HG03558 (cell line): ENCODE data around the gene LCORL.
"Not testable (repeated sequence)": the region's sequence is repeated elsewhere in the genome, so short reads cannot be mapped to it uniquely, and the experiment has no call there.

Experiments used
- ATAC-seq: cut with Tn5 transposase; IDR thresholded peaks from one replicate; pipeline ENCODE4 v1.9.1; 2021; ENCODE audit warnings: moderate number of reproducible peaks; ENCODE audit not compliant: unreplicated experiment; ENCODE audit errors: extremely low read depth

Gene LCORL

DNA sequence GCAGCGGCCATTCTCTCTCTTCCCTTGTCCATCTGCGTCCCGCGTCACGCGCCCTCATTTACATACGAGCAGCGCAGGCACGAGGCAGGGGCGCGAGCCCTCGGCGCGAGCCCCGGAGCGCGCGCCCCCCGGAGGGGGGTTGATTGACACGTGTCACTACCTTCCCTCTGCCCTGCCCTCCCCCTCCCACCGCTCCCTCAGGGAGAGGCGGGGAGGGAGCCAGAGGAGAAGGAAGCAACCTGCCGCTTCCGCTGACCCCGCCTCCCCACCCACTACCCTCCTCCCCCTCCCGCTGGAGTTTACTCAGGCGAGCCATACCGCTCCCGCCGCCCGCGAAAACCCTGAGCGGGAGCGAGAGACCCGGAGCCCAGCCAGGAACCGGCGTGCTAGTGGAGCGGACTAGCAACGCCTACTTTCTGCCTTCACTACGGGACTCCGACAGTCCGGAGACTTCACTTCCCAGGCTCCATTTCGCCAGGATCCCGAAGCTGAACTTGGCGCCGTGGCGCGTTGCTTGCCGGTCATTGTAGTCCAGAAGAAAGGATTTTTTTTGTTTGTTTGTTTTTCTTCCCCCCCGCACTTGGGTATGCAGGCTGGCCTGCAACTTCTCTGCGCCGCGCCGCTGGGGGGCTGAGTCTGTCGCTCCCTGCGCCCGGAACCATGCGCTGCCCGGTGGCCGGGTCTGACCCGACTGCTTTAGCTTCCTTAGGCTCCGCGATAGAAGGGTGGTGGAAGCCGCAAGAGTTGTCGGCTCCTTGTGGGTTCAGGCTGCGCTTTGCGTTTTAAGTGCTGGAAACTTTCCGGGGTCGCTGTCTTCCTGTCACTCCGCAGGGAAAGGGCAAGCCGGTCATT lies at the start of gene LCORL:
TSS of gene LCORL (minus strand) at position 36 of the 852 bp plus-strand sequence. CDS start at position 32, 4 bp downstream.
- peak; percentile 61 for ATAC-seq

GRCh38 chr4:18069810-18070209 lies 48.3 kb upstream of the LCORL start:
- ATAC-seq, result no peak

- no peak for ATAC-seq
These were observed 45.5 kb upstream of the LCORL start for GRCh38 chr4:18067031-18067430.

GRCh38 chr4:18063079-18063478 lies 41.5 kb upstream of the LCORL start:
- ATAC-seq, result no peak

- peak; percentile 53 for ATAC-seq
These were observed 36.4 kb upstream of the LCORL start for GRCh38 chr4:18057821-18058533.

DNA sequence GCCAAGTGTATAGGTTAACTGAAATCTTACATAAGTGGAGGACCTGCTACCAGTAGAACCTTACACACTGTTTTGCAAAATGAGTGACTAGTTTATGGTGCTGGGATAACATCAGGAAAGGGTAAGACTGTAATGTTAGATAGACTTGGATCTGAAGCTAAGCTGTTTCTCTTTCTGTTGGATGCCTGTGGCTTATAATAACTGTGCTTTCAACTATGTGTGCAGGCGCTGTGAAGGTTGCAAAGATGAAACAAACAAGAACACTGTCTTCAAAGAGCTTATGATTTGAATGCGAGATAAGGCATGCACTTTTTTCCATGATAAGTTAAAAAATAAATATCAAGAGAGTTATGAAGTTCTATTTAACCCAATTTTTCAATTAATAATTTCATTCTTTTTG lies 34.5 kb upstream of the LCORL start:
- ATAC-seq, result no peak

GRCh38 chr4:18052158-18052557 lies 30.6 kb upstream of the LCORL start:
- ATAC-seq, result no peak

GRCh38 chr4:18051281-18051680 lies 29.7 kb upstream of the LCORL start:
- no peak for ATAC-seq

DNA sequence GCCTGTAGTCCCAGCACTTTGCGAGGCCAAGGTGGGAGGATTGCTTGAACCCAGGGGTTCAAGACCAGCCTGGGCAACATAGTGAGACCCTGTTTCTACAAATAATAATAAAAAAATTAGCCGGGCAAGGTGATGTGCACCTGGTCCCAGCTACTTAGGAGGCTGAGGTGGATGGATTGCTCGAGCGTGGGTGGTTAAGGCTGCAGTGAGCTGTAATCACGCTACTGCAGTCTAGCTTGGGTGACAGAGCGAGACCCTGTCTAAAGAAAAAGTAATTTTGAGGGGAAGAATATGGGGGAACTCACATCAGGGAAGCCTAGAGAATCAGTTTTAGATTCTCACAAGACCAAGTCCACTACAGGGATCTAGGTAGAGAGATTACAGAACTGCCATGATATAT lies 28.9 kb upstream of the LCORL start:
- ATAC-seq, result no peak

- ATAC-seq, result no peak
These were observed 27.9 kb upstream of the LCORL start for GRCh38 chr4:18049446-18049845.

DNA sequence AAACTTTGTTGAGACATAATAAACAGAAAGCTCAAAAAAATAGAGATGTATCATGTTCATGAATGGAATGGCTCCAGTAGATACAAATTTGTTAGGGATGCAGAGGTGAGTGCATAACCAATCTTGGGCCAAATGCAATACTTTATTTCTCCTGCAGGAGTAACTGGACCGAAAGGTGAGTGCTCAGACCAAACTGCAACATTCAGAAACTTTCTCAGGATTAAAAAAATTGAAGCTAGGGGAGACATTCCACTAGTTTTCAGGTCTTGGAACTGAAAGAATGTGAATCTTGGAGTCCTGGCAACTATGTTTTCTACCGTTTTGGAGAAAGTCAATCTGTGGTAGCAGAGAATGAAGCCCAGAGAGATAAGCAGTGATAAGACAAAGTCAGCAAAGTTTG lies 21.2 kb upstream of the LCORL start:
- ATAC-seq, result no peak

DNA sequence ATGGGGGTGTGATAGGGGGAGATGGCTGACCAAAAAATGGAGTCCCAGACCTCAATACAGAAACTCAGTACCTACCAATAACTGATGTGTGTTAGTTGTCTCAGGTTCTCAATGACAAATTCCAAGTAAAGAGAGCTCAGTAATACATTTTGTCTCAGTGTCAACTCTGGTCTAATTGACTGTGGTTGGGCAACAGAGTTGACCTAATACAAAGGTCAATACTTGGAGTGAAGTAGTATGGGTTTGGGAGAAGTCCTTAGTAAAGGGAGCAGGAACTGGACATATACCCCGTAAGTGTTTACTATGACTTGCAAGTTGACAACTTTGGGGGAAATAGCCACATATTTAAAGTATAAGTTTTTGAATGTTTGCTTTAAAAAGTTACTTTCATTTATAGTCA lies 20.5 kb upstream of the LCORL start:
- no peak for ATAC-seq

DNA sequence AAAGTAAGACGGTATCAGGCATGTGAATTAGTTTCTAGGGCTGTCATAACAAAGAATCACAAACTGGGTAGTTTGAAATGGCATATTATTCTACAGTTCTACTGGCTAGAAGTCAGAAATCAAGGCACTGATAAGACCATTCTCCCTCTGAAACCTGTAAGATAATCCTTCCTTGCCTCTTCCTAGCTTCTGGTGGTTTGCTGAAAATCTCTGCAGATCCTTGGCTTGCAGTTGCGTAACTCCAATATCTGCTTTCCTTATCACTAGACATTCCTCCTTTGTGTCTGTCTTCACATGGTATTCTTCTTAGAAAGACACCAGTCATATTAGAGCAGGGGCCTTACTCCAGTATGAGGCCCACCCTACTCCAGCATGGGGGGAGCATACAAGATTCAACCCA lies 19.6 kb upstream of the LCORL start:
- ATAC-seq, result no peak

DNA sequence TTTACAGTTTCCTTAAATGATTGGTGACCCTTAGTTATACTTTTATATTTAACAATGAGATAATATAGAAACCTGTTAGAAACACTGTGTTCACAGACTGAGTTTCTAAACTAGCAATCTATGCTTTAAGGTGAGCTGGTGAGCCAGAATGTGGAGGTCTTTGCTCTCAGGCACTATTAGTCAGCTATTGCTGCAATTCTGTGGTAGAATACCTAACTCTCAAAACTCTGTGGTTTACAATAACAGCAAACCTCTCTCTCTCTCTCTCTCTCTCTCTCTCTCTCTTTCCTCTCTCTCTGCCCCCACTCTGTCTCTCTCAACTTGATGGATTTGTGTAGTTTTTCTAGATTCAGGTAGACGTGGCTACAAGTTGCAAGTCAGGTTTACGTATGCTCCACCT lies 17.6 kb upstream of the LCORL start:
- ATAC-seq, result no peak

GRCh38 chr4:18036369-18036768 lies 14.8 kb upstream of the LCORL start:
- not testable (repeated sequence) for ATAC-seq

GRCh38 chr4:18034099-18034498 lies 12.5 kb upstream of the LCORL start:
- ATAC-seq, result no peak

DNA sequence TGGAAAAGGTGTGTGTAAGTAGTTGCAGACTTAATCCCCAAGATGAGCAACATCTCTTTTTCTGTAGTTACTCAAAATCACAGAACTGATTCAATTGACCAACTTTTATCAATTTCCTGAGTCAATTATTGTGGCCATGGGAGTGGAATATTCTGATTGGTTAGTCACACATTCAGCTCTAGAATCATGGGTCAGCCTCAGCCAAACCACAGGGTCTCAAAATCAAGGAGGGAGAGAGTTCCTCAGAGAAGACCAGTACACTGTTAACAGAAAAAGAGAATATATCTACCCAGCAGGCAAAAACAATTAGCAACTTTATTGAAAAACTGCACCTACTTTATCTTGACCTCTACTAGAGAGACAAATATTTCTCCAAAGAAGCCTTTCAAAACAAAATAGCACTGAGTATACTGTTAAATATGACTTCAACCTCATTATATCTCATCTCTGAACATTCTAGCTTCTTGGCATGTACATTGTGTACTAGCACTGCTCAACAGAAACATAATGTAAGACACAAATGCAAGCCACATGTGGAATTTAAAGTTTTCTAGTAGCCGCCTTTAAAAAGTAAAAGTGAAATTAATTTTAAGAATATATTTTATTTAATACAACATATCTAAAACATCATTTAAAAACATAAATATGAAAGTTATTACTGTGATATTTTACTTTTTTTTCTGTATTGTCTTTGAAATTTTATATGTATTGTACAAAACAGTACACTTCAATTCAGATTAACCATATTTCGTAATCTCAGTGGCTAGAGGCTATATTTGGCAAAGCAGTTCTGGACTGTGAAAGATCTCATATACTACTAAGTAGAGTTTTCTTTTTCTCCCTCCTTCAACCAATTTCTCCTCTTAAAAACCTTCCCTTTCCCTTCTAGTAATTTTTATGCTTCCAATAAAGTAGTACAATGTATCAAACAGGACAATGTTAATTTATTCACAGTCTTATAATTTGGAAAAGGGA lies 11.8 kb upstream of the LCORL start:
- ATAC-seq, result no peak

GRCh38 chr4:18025288-18025687 lies 3.7 kb upstream of the LCORL start:
- ATAC-seq, result no peak

DNA sequence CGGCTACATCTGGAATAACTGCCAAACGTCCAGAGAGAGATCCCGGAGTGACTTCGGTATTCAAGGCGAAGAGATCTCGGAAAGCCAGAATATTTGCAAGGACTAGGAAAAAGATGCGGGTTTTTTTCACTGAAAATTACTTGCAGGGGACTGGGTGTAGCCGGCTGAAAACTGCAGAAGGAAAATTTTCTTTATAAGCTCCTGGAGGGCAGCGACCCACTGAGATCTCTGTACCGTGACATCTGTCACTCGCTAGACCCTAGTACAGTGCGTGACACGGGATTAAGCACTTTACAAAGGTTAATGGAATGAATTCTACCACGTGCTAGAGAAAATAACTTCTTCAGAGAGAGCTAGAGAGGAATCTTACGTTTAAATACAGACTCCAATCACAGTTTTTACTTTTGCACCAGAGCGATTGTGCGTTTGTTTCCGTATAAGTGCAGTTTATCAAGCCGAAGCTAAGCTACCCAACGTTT lies 1.1 kb upstream of the LCORL start:
- no peak for ATAC-seq

DNA sequence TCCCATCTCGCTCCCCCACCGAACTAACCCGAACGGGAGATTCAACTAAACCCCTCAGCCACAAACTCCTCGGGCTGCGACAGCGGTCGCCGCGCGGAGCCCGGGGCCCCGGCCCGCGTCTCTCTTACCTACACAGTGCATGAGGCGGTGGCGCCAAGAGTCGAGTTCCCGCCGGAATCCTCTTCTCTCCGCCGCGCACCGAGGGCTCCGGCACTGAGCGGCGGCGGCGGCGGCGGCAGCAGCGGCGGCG lies 160 bp downstream of the LCORL start:
- ATAC-seq, result peak; percentile 2
